ENCODE data around the gene PIK3R6.

The PIK3R6 gene

DNA sequence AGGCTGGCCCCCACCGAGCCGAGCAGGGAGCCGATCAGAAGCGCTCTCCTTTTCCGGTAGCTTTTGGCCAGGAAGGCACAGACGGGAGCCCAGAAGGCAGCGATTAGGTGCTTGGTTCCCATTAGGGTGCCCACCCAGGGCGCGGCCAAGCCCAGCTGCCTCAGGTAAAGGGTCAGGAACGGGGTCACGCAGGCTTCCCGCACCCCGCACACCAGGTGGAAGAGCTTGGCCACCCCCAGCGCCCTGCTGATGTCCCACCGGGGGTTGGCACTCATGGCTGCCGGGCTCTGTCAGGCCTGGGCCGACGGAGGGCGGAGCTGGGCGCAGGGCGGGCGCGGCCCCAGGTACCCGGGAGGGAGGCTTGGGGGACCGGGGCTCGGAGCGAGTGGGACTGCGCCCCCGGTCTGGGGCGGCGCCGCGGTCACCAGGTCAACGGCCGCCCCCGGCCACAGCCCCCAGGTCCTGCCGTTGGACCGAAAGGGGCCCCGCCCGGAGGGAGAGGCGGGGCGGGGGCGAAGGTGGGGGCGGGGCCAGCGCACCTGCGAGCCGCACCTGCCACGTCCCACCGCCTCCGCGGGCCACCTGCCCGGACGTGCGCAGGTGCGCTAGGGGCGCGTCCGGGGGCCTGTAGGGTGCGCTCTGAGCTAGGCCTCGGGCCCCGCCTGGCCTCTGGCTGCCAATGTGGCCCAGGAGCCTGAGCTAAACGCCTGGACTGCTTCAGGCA lies 68.5 kb downstream of the PIK3R6 start, which contains the start of gene MFSD6L:
Gene MFSD6L (minus strand): TSS at position 520 of the 724 bp plus-strand sequence. CDS start 245 bp downstream, at position 275.
- DNase-seq (ENCODE audit: low read depth in 2 of 2, low spot score in 1 of 2), result no peak

- DNase-seq (ENCODE audit: low read depth in 2 of 2, low spot score in 1 of 2), result no peak
Observed at GRCh38 chr17:8798176-8798845, 69.2 kb downstream of the PIK3R6 start.

DNA sequence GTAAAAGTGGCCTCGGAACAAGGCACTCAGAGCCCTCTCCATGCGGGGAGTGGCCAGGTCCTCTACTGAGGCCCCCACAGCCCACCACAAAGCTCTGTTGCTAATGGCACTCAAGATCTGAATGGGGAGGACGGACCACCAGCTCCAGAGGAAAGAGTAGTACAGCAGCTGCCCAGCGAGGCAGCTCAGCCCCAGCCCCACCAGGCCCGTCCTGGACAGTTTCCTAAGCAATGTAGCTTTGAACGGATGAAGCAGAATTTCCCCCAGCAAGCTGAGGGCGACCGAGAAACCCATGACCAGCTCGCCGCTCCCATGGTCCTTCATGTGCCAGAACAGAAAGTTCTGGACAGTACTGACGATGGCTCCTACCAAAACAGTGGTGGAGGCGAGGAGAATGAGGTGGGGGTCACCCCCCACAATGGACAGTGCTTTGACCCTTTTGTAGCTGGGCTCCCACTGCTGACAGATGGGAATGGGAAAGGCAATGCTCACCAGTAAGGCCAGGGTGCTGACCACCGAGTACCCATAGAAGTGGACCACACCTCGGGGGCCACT lies 69.8 kb downstream of the PIK3R6 start:
- no peak for DNase-seq (ENCODE audit: low read depth in 2 of 2, low spot score in 1 of 2)

DNA sequence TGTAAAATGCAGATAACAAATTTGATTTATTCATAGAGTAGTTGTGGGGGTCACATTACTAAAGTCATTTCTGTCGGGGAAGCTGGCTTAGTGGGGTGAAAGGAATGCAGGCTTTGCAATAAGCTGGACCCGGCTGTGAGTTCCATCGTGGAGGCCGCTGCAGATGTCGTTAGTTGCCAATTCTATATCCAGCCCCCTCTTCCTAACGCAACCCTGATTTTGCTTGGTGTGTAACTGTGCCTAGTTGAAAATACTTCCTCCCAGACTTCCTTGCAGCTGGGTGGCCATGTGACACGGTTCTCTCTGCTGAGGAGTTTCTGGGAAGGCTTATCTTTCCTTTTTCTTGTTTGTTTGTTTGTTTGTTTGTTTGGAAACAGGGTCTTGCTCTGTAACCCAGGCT lies 72.8 kb downstream of the PIK3R6 start:
- DNase-seq (ENCODE audit: low read depth in 2 of 2, low spot score in 1 of 2), result no peak

DNA sequence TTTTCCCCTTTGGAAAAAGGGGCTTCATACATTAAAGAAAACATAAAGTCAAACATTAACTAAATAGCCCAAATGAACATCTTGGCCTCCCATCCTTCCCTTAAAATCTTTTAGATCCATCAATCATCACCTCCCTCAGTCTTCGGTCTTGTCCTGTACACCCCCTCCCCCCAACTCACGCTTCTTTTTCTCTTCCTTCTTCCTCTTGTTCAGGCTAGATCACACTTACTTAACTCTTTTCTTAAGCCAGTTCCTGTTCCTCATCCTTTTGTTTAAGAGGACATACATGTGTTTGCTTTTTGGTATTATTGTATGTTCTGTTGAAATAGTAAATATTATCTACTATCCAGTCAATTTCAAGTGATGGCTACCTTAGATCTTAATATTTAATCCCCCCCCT lies 73.8 kb downstream of the PIK3R6 start:
- no peak for DNase-seq (ENCODE audit: low read depth in 2 of 2, low spot score in 1 of 2)

DNA sequence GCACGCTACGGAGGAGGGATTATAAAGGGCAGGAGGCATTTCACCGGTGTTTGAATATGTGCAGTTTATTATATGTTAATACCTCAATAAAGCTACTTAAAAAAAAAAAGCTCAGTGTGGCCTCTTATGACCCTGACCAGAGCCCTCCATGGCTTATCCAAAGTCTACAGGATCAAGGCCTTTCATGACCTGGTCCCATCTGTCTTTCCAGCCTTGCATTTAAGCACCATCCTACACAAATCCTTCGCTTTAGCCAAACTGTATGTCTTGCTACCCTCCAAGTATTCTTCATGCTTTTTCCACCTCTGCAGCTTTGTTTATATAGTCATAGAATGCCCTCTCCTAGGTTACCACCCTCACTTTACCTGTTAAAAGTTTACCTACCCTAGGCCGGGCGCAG lies 74.8 kb downstream of the PIK3R6 start:
- no peak for DNase-seq (ENCODE audit: low read depth in 2 of 2, low spot score in 1 of 2)

DNA sequence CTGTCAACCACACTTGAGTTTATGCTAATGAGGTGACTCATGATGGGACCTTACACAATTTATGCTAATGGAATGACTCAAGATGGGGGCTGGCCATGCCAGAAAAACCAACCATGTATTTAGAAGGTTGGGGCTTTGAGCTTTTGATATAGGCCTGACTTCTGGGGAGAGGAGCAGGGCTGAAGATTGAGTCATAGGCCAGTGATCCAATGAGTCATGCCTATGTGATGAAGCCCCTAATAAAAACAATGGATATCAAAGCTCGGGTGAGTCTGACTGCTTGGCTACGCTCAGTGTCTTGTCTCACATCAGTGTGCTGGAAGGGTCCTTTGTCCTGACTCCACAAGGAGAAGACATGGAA lies 75.6 kb downstream of the PIK3R6 start:
- DNase-seq (ENCODE audit: low read depth in 2 of 2, low spot score in 1 of 2), result no peak

GRCh38 chr17:8791248-8791909 lies 76.1 kb downstream of the PIK3R6 start:
- DNase-seq (ENCODE audit: low read depth in 2 of 2, low spot score in 1 of 2), result no peak

GRCh38 chr17:8789743-8790142 lies 77.7 kb downstream of the PIK3R6 start:
- DNase-seq (ENCODE audit: low read depth in 2 of 2, low spot score in 1 of 2), result no peak

DNA sequence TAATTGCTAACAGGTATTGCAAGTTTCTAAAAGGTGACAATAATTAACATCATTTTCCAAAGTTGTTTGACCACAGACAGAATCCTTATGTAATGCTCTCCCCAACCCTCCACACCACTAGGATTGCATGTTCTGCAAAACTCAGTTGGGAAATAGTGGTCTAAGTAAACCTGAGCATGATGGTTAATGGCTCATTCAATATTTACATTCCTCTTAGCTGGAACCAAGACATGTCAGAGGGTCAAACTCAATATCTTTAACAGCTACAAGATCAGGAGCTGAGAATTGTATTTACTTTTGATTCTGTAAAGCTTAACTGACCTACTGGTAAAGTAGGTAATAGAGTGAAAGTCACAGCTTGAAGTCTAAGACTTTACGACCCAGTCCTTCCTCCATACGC lies 78.5 kb downstream of the PIK3R6 start:
- no peak for DNase-seq (ENCODE audit: low read depth in 2 of 2, low spot score in 1 of 2)

- peak; percentile 25 to 27 for DNase-seq (ENCODE audit: low read depth in 2 of 2, low spot score in 1 of 2)
Observed at GRCh38 chr17:8785547-8786413, 81.7 kb downstream of the PIK3R6 start.

- DNase-seq (ENCODE audit: low read depth in 2 of 2, low spot score in 1 of 2), result no peak
Observed at GRCh38 chr17:8782176-8782575, 85.3 kb downstream of the PIK3R6 start.

GRCh38 chr17:8781776-8782175 lies 85.7 kb downstream of the PIK3R6 start:
- no peak for DNase-seq (ENCODE audit: low read depth in 2 of 2, low spot score in 1 of 2)

DNA sequence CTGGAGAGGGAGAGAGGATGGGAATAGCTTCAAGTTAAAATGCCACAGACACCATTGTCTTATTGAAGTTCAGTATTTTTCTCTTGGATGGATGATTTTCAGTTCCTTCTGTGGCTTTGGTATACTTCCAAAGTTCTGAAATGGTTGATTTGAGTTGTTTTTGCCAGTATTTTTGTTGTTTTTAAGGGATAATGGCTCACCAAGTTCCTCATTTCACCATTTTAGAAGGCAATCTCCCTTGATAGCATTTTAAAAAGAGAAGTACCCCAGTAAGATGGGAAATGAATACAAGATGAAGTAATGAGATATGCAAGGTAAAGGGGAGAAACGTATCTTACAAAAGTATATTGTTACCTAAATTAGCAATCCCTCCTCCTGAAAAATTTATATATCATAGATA lies 90.6 kb downstream of the PIK3R6 start:
- DNase-seq (ENCODE audit: low read depth in 2 of 2, low spot score in 1 of 2), result no peak

DNA sequence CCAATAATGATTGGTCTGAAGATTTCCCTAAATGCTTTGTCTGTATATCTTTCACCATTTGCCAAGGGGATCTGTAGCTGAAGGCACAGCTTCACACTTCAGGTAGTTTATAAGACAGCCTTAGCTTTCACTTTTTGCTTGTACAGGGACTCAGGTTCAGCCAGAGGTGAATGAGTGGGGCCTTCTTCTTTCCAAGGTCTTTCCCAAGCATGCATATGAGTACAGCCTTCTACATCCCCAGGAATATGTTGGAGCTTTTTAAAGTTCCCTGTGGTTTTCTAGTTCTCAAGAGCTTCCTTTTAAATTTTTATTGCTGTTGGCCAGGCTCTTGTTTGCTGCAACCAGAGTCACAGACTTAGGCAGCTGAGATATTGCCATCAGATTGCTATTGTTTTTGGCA lies 91.2 kb downstream of the PIK3R6 start:
- DNase-seq (ENCODE audit: low read depth in 2 of 2, low spot score in 1 of 2), result no peak

DNA sequence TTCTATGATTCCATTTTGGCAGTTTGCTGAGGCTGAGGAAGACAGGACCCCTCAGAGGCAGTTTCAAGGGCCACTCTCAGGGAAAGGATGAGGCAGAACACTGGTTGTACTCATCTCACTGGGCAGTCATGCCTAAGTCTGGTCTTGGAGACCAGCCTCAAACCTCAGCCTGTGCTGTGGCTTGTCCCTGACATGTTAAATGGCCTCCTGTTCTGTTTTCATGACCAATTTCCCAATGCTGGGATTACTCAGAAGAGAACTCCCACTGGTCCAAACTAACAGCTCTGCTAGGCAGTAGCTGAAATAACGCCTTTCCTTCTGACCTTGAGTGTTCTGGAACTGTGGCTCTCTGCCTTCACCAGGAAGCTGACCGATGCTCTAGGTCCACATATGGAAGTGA lies 100.7 kb downstream of the PIK3R6 start:
- DNase-seq (ENCODE audit: low read depth in 2 of 2, low spot score in 1 of 2), result no peak

DNA sequence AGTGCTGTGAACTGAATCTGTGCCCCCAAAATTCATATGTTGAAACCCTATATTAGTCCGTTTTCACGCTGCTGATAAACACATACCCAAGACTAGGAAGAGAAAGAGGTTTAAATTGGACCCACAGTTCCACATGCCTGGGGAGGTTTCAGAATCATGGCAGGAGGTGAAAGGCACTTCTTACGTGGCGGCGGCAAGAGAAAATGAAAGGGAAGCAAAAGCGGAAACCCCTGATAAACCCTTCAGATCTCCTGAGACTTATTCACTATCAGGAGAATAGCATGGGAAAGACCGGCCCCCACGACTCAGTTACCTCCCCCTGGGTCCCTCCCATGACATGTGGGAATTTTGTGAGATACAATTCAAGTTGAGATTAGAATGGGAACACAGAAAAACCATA lies 105.5 kb downstream of the PIK3R6 start:
- DNase-seq (ENCODE audit: low read depth in 2 of 2, low spot score in 1 of 2), result no peak

DNA sequence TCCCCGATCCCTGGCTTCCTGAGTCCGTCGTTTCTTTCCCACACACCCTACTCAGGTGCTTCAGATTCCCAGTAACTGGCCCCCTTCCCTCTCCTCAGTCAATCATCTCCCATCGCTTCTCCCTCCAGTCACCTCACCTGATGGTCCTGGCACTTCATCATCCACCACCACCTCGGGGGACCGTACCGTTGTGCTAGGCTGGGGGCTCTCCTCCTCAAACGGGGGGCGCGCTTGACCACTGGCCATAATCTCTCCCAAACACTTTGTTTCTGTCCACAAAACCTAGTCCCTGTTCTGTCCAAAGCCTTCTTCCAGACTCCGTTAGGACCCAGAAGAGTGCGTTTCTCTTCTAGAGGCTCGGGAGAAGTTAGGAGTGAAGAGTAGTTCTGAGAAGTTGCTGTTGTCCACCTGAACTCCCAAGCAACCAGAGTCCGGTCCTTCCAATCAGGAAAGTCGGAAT lies 109.3 kb downstream of the PIK3R6 start, which contains the start of gene SPDYE4:
Gene SPDYE4 (minus strand): TSS at position 410 of the 460 bp plus-strand sequence. CDS start 164 bp downstream, at position 246.
- DNase-seq (ENCODE audit: low read depth in 2 of 2, low spot score in 1 of 2), result no peak

DNA sequence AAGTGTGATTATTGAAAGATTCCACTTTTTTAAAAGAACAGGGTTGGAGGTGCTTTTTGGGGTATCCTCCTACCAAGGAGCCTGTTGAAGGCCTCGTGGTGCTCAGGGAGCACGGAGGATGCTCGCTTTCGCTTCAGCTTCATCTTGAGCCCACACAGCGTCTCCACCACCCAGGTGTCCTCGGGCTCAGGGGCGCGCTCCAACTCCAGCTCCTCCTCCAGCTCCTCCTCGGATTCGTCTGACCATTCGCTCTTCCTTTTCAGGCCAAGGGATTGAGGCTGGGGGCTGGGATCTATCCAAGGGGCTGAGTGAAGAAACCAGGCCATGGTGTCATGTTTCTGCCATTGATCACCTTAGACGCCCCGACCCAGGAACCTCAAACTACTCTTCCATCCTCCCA lies 110.3 kb downstream of the PIK3R6 start:
- DNase-seq (ENCODE audit: low read depth in 2 of 2, low spot score in 1 of 2), result no peak

GRCh38 chr17:8755590-8756255 lies 111.8 kb downstream of the PIK3R6 start:
- DNase-seq (ENCODE audit: low read depth in 2 of 2, low spot score in 1 of 2), result no peak

Data from stimulated activated CD8-positive, alpha-beta memory T cell treated with anti-CD3 and anti-CD28 coated beads, Interleukin-4, amount 100 ng/mL, for 1 hour (primary cell).